LNCaP clone FGC (cell line): ENCODE measurements around the gene KDM5A.

Experiments
- DNase-seq: peaks from one replicate; pipeline ENCODE4 v3.0.0-alpha.2; 2011; ENCODE audit warnings: low read depth
- H3K4me3 ChIP-seq: 2 replicates; pipeline ENCODE4 v1.5.1; 2011; ENCODE audit warnings: mild to moderate bottlenecking, low read depth, low read length, control low read depth
- TF ChIP-seq, protein P1 (sequence below): IDR thresholded peaks from 2 replicates; pipeline ENCODE4 v1.5.1; 2012; ENCODE audit warnings: mild to moderate bottlenecking; ENCODE audit not compliant: control insufficient read depth, insufficient read depth; ENCODE audit errors: extremely low read depth

The KDM5A gene

DNA sequence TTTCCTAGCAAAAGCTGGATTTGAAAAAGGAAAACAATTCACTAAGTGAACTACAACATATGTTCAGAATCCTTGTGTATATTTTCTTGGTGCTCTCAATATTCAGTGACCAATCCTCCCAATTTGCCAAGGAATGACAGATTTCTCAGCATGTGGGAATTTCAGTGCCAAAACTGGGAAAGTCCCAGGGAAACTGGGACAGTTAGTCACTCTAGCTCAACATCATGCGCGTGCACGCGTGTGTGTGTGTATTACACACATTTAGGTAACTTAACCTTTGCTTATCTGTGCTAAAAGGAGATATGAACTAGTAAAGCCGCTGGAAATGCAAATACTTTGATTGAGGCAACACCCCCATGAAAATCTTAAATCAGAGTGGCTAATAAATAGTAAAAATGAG is 100.4 kb downstream of the KDM5A start:
- no peak overlapping the region for H3K4me3 ChIP-seq
- TF ChIP-seq, protein P1, sequence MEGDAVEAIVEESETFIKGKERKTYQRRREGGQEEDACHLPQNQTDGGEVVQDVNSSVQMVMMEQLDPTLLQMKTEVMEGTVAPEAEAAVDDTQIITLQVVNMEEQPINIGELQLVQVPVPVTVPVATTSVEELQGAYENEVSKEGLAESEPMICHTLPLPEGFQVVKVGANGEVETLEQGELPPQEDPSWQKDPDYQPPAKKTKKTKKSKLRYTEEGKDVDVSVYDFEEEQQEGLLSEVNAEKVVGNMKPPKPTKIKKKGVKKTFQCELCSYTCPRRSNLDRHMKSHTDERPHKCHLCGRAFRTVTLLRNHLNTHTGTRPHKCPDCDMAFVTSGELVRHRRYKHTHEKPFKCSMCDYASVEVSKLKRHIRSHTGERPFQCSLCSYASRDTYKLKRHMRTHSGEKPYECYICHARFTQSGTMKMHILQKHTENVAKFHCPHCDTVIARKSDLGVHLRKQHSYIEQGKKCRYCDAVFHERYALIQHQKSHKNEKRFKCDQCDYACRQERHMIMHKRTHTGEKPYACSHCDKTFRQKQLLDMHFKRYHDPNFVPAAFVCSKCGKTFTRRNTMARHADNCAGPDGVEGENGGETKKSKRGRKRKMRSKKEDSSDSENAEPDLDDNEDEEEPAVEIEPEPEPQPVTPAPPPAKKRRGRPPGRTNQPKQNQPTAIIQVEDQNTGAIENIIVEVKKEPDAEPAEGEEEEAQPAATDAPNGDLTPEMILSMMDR = no peak
- no peak for DNase-seq

DNA sequence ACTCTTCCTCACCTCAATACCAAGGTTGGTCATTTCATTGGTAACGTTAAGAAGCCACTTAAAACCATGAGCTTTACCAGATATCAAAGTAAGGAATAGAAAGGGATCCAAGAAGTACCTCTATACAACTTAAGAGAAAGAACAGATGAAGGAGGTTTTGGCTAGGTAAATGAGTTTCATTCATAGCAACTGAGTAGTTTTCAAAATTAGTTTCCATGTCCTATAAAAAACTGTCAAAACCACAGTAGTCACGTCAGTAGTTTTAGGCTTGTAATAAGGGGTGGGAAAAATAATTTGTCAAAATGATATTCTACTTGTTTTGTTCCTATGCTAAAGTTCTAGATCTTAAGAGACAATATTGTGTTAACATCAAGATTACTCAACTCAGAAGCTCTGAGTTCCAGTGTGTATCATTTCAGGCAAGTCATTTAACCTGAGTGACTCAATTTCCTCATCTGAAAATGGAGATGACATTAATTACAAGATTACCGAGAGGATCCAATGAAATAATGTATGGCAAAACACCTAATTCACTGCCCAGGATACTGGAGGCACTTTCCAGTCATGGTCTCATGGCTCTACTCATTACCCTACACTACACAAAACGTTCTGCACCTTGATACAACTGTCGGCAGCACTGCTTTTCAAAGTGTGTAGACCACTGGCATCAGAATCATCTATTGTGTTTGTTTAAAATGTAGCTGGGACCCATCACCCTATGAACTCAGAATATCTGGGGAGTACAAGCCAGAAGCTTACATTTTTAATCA is 102.4 kb downstream of the KDM5A start:
- TF ChIP-seq, protein P1 = no peak
- H3K4me3 ChIP-seq = no peak overlapping the region
- no peak for DNase-seq

DNA sequence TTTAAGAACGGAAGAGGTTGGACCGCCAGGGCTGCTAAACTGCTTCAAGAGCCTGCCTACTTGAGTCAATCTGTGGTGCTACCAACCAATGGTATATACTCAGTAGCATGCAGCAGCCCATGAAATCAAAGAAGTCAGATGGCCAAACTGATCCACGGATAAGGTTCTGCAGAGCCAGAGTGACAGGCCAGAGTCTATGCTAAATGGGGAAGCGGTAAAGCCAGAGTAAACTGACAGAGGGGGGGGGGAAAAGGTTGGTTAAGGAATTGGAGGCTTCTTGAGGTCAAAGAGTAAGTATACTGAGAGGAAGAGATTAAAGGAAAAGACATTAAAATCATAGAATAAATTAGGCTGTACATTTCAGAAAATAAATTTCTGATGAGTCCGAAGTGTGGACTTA is 111.1 kb downstream of the KDM5A start:
- TF ChIP-seq, protein P1 = no peak
- DNase-seq = no peak

DNA sequence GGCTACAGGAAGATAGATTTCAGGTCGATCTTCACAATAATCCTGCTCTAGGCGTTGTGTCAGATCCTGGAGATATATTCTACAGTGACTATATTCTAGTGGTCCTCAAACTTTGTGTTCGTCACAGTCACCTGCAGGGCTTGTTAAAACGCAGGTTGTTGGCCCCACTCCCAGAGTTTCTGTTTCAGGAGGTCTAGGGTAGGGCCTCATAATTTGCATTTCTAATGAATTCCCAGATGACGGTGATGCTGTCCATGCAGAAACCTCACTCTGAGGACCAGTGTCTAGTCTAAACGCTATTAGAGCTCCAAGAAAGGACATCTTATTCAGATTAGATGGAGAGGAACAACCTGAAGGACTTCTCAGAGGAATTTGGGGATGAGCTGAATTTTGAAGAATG is 113.3 kb downstream of the KDM5A start:
- no peak overlapping the region for H3K4me3 ChIP-seq
- no peak for DNase-seq
- TF ChIP-seq, protein P1 = no peak

More for the DNA sequence above, 111.1 kb downstream of the KDM5A start:
- H3K4me3 ChIP-seq = no peak overlapping the region

DNA sequence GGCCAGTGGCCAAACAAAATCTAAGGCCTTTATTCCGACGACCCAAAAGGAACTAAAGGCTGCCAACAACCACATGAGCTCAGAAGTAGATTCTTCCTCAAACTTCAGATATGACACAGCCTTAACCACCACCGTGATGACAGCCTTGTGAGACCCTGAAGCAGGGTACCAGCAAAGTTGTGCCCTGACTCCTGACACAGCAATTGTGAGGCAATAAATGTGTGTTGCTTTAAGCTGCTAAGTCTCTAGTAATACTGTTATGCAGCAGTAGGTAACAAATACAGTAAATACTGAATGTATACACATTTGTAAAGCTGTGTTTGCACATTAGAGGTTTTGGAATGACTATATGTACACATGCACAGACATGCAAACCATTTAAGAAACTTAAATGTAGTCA is 115.7 kb downstream of the KDM5A start:
- TF ChIP-seq, protein P1 = no peak
- no peak overlapping the region for H3K4me3 ChIP-seq
- peak; percentile 35 for DNase-seq

DNA sequence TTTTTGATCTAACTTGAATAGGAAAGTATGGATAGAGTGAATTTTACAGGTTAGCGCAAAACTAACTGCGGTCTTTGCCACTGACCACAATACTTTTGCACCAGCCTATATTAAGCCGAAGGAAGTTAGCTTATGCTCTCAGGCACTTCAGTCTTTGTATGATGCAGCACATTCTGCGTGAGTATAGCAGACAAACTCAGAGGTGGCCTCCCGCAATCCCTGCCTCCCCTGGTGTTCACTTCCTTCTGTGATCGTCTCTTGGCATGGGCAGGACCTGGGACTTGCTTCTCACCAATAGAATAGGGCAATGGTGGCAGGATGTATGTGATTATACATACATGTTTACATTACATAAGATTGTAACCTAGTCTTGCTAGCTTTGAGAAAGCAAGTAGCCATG is 116.2 kb downstream of the KDM5A start:
- DNase-seq = no peak
- TF ChIP-seq, protein P1 = no peak

DNA sequence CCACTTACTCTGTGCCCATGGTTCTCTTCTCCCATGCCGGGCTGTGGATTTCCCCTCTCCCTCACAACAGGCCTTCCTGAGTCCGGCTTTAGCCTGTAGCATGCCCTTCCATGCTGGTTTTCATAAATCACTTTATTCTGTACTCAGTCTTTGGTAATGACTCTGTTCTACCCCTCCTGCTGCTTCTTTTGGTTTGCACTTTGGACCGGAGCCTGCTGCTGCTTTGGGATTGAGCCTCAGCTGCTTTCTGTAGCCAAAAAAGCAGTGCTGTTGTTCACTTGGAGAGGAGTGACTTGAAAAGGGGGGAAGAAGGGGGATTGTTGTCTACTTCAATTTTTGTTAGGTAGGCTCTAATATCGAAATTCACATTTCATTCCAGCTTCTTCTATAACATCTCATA is 118.0 kb downstream of the KDM5A start:
- TF ChIP-seq, protein P1 = no peak
- DNase-seq = no peak
- no peak overlapping the region for H3K4me3 ChIP-seq

More for the DNA sequence above, 116.2 kb downstream of the KDM5A start:
- H3K4me3 ChIP-seq = no peak overlapping the region
